MM.1S (cell line): ENCODE measurements around the gene CYTH4.

Experiments
- CTCF ChIP-seq: fragments of 300-600 bp; sonication (generic); IDR thresholded peaks from 2 replicates; pipeline ENCODE4 v1.5.1; 2016; ENCODE audit warnings: antibody characterized with exemption, low read length, mixed read lengths
- EZH2phosphoT487 ChIP-seq: fragments of 300-600 bp; sonication (generic); IDR thresholded peaks from 2 replicates; pipeline ENCODE4 v1.6.1; 2018; ENCODE audit warnings: antibody characterized with exemption, low read length

- TF ChIP-seq CTCF (no peak), EZH2phosphoT487 (no peak)
Observed at GRCh38 chr22:37242395-37242918, 39.9 kb upstream of the CYTH4 start.
